Natural killer cell (primary cell): ENCODE measurements around the gene BCL6B. TPM values are rescaled to one million over a fixed set of nuclear protein-coding genes. Genes with fewer than 3 reads are reported as not detected.

Source experiments
- ATAC-seq, 3 donors: fragments of 150-1000 bp in 2 of 3; fragments of 200-7000 bp in 1 of 3; cut with Tn5 transposase; 1 replicate in 1 of 3; 2 replicates in 2 of 3; pipeline ENCODE4 v1.10.0; 2021; ENCODE audit warnings: mild to moderate bottlenecking in 2 of 3, moderate library complexity in 2 of 3
- DNase-seq, 2 donors: peaks; one replicate each; pipeline versions ENCODE4 v3.0.0 to v3.0.0-alpha.2; 2013 to 2021; ENCODE audit warnings: mixed read lengths in 1 of 2
- H3K27ac ChIP-seq: one replicate; pipeline ENCODE4 v1.5.1; 2013; ENCODE audit warnings: mild to moderate bottlenecking, low read length
- H3K27me3 ChIP-seq: one replicate; pipeline ENCODE4 v1.6.1; 2013; ENCODE audit warnings: low read length; ENCODE audit not compliant: control insufficient read depth, insufficient read depth
- H3K36me3 ChIP-seq: one replicate; pipeline ENCODE4 v1.6.1; 2013; ENCODE audit warnings: low read length; ENCODE audit not compliant: control insufficient read depth, insufficient read depth
- H3K4me1 ChIP-seq: one replicate; pipeline ENCODE4 v1.6.1; 2013; ENCODE audit warnings: low read length; ENCODE audit not compliant: control insufficient read depth, insufficient read depth
- H3K4me3 ChIP-seq: one replicate; pipeline ENCODE4 v1.5.1; 2013; ENCODE audit warnings: low read length
- H3K9me3 ChIP-seq: one replicate; pipeline ENCODE4 v1.6.1; 2013; ENCODE audit warnings: low read length; ENCODE audit not compliant: control insufficient read depth, insufficient read depth
- H3K27ac Mint-ChIP-seq, 2 donors: one replicate each; pipeline ENCODE4 v1.8.0; 2022; ENCODE audit warnings: mild to moderate bottlenecking in 2 of 2, mixed read lengths in 2 of 2, moderate library complexity in 1 of 2
- H3K27me3 Mint-ChIP-seq, 2 donors: one replicate each; pipeline ENCODE4 v1.8.0; 2022; ENCODE audit warnings: low read depth in 2 of 2, mixed read lengths in 2 of 2
- H3K36me3 Mint-ChIP-seq: one replicate; pipeline ENCODE4 v1.8.0; 2022; ENCODE audit warnings: mixed read lengths
- H3K4me1 Mint-ChIP-seq, 2 donors: one replicate each; pipeline ENCODE4 v1.8.0; 2022; ENCODE audit warnings: mixed read lengths in 2 of 2
- H3K4me3 Mint-ChIP-seq: one replicate; pipeline ENCODE4 v1.8.0; 2022; ENCODE audit warnings: mild to moderate bottlenecking, moderate library complexity, mixed read lengths
- H3K9me3 Mint-ChIP-seq, 2 donors: one replicate each; pipeline ENCODE4 v1.8.0; 2022; ENCODE audit warnings: mixed read lengths in 2 of 2
- CTCF ChIP-seq: fragments of 200-600 bp; IDR thresholded peaks from one replicate; pipeline ENCODE4 v1.8.0; 2022; ENCODE audit warnings: antibody characterized with exemption
- WGBS: methylation state at CpG from one replicate; pipeline ENCODE4 v1.1.7; 2013; ENCODE audit warnings: missing lambda C conversion rate; ENCODE audit not compliant: insufficient coverage; 5-methylcytosine and 5-hydroxymethylcytosine counted together
- intact Hi-C: fragments of 100-400 bp; cut with micrococcal nuclease; formaldehyde crosslinking; loops from one replicate; pipeline ENCODE4 v1.14.2; 2022
- total RNA-seq, 4 donors: library from RNA; stranded (reverse); fragments of 120-200 nt in 1 of 4; gene quantifications; one replicate each; pipeline versions ENCODE4 v1.2.3 to v1.2.4, GENCODE V29; 2013 to 2022

BCL6B gene
- total RNA-seq, 3 donors from 2014 or later (not counting 1 experiment from before 2014, with no cell fraction given), result 0.49 to 0.84 TPM; not detected in 1

GRCh38 chr17:7020894-7021664 is 1.8 kb upstream of the BCL6B start:
- H3K4me1 ChIP-seq, result peaks cover 68% of the 10 kb centered on the region
- Mint-ChIP-seq H3K36me3 (no peaks in the 10 kb centered on the region), H3K27me3 (no peaks in the 10 kb centered on the region), H3K27ac (peak overlapping the region; percentile 93 to 96), H3K4me1 (peaks cover 48 to 80% of the 10 kb centered on the region in 2 donors), H3K4me3 (peak overlapping the region; percentile 87), H3K9me3 (no peaks in the 10 kb centered on the region)
- 83% methylated on average over 11 of the region's 11 CpGs for WGBS
- intact Hi-C loops, result no loop called here
- no peak overlapping the region for H3K4me3 ChIP-seq
- no peak for ATAC-seq
- no peaks in the 10 kb centered on the region for H3K27me3 ChIP-seq
- no peak for TF ChIP-seq CTCF
- H3K36me3 ChIP-seq, result peaks cover 8% of the 10 kb centered on the region
- no peak overlapping the region for H3K27ac ChIP-seq
- H3K9me3 ChIP-seq, result no peaks in the 10 kb centered on the region
- no peak for DNase-seq

GRCh38 chr17:7021993-7022778 is 664 bp upstream of the BCL6B start:
- under 1% methylated on average over 50 of the region's 53 CpGs for WGBS
- Mint-ChIP-seq H3K9me3 (no peaks in the 10 kb centered on the region), H3K4me1 (peaks cover 39 to 76% of the 10 kb centered on the region in 2 donors), H3K4me3 (peak overlapping the region; percentile 87), H3K36me3 (no peaks in the 10 kb centered on the region), H3K27ac (peak overlapping the region; percentile 93 to 96), H3K27me3 (no peaks in the 10 kb centered on the region)
- Histone ChIP-seq H3K4me3 (peak overlapping the region; percentile 39), H3K27me3 (no peaks in the 10 kb centered on the region), H3K4me1 (peaks cover 68% of the 10 kb centered on the region), H3K9me3 (no peaks in the 10 kb centered on the region), H3K27ac (peak overlapping the region; percentile 54), H3K36me3 (peaks cover 4% of the 10 kb centered on the region)
- peak; percentile 85 to 88 for DNase-seq
- intact Hi-C loops, result loop anchor here (1.0 to 2.0 kb wide), 2 partner anchors 17 to 111 kb away; no protein-coding TSS in a partner anchor
- ATAC-seq, result peak; percentile 68 to 85 (median 69)
- TF ChIP-seq CTCF, result peak; percentile 92

- no peaks in the 10 kb centered on the region for H3K36me3 Mint-ChIP-seq
- Histone ChIP-seq H3K4me1 (peaks cover 66% of the 10 kb centered on the region), H3K9me3 (no peaks in the 10 kb centered on the region), H3K36me3 (no peaks in the 10 kb centered on the region), H3K27ac (peak overlapping the region; percentile 67), H3K27me3 (no peaks in the 10 kb centered on the region), H3K4me3 (peak overlapping the region; percentile 25)
- no peak for TF ChIP-seq CTCF
- peaks cover 33 to 73% of the 10 kb centered on the region in 2 donors for H3K4me1 Mint-ChIP-seq
- peak overlapping the region; percentile 87 for H3K4me3 Mint-ChIP-seq
- intact Hi-C loops, result loop anchor here (1.0 to 2.0 kb wide), 2 partner anchors 8 to 19 kb away; no protein-coding TSS in a partner anchor
- no peaks in the 10 kb centered on the region for H3K9me3 Mint-ChIP-seq
- no peaks in the 10 kb centered on the region for H3K27me3 Mint-ChIP-seq
- H3K27ac Mint-ChIP-seq, result peak overlapping the region; percentile 93 to 96
- DNase-seq (peak; percentile 97 to 98), ATAC-seq (peak; percentile 70 to 86 (median 76))
- WGBS, result 41% methylated on average over 49 of the region's 51 CpGs
Measured at GRCh38 chr17:7023576-7024401, 939 bp downstream of the BCL6B start.
